SU-DHL-6 (cell line): ENCODE results near the gene FHAD1.

ENCODE experiments used
- EZH2phosphoT487 ChIP-seq: fragments of 200-600 bp; sonication (generic), shearing (Covaris generic); conservative IDR thresholded peaks from 2 replicates; pipeline ENCODE4 v1.6.1; 2018; ENCODE audit warnings: mild to moderate bottlenecking, antibody characterized with exemption, low read length, moderate library complexity, mixed read lengths
- TF ChIP-seq, protein P1 (sequence below): fragments of 200-600 bp; sonication (generic); IDR thresholded peaks from one replicate; pipeline ENCODE4 v1.5.1; 2017; ENCODE audit warnings: antibody characterized with exemption, mild to moderate bottlenecking, low read length, moderate library complexity; ENCODE audit not compliant: insufficient read depth, poor library complexity, severe bottlenecking

GRCh38 chr1:15312626-15313411, 65.8 kb downstream of the FHAD1 start:
- TF ChIP-seq, protein P1, sequence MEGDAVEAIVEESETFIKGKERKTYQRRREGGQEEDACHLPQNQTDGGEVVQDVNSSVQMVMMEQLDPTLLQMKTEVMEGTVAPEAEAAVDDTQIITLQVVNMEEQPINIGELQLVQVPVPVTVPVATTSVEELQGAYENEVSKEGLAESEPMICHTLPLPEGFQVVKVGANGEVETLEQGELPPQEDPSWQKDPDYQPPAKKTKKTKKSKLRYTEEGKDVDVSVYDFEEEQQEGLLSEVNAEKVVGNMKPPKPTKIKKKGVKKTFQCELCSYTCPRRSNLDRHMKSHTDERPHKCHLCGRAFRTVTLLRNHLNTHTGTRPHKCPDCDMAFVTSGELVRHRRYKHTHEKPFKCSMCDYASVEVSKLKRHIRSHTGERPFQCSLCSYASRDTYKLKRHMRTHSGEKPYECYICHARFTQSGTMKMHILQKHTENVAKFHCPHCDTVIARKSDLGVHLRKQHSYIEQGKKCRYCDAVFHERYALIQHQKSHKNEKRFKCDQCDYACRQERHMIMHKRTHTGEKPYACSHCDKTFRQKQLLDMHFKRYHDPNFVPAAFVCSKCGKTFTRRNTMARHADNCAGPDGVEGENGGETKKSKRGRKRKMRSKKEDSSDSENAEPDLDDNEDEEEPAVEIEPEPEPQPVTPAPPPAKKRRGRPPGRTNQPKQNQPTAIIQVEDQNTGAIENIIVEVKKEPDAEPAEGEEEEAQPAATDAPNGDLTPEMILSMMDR = no peak
- TF ChIP-seq EZH2phosphoT487 = no peak
